ENCODE measurements around the gene RPP40.

GRCh38 chr6:4967301-4968030, 36.4 kb downstream of the RPP40 start:
- TF ChIP-seq GATA3 (IDR thresholded peaks at IDR 0.05; ENCODE audit: low read depth, low read length) (no peak), GATA2 (IDR thresholded peaks at IDR 0.05; ENCODE audit: low read depth, low read length) (no peak)

Data from SH-SY5Y (cell line).